GM12878 (cell line): ENCODE results near the gene MAPRE2. TPM values are rescaled to one million over a fixed set of nuclear protein-coding genes. Genes with fewer than 3 reads are reported as not detected.

Source experiments
- BMI1 ChIP-seq: fragments of 450-650 bp; IDR thresholded peaks from 2 replicates; pipeline ENCODE4 v1.6.1; 2016; ENCODE audit warnings: mild to moderate bottlenecking, moderate library complexity, borderline replicate concordance
- CUX1 ChIP-seq: IDR thresholded peaks from 2 replicates; pipeline ENCODE4 v1.6.1; 2012; ENCODE audit warnings: improper control_type of control experiment, low read depth, low read length; ENCODE audit not compliant: insufficient replicate concordance
- GATAD2B ChIP-seq: fragments of 450-650 bp; conservative IDR thresholded peaks from 2 replicates; pipeline ENCODE4 v1.6.1; 2017; ENCODE audit warnings: low read depth, mild to moderate bottlenecking, moderate library complexity
- HSF1 ChIP-seq: fragments of 150-350 bp; IDR thresholded peaks from 2 replicates; pipeline ENCODE4 v1.6.1; 2014; ENCODE audit warnings: mild to moderate bottlenecking, low read depth, low read length
- IKZF2 ChIP-seq, 2 experiments: fragments of 450-650 bp; IDR thresholded peaks; 2 replicates each; pipeline ENCODE4 v1.6.1; 2017; ENCODE audit warnings: mild to moderate bottlenecking in 2 of 2, moderate library complexity in 2 of 2
- NR2C2 ChIP-seq: IDR thresholded peaks from 2 replicates; pipeline ENCODE4 v1.6.1; 2011; ENCODE audit warnings: borderline replicate concordance, low read depth; ENCODE audit not compliant: control insufficient read depth, insufficient read length
- NR2F1 ChIP-seq: fragments of 450-650 bp; conservative IDR thresholded peaks from 2 replicates; pipeline ENCODE4 v1.6.1; 2017; ENCODE audit warnings: mild to moderate bottlenecking
- POLR2A ChIP-seq: IDR thresholded peaks from 2 replicates; pipeline ENCODE4 v1.6.1; 2011; ENCODE audit warnings: low read depth, mild to moderate bottlenecking, low read length
- SIN3A ChIP-seq: IDR thresholded peaks from 2 replicates; pipeline ENCODE4 v1.6.1; 2012; ENCODE audit warnings: low read depth, low read length, improper control_type of control experiment
- SREBF2 ChIP-seq: IDR thresholded peaks from 2 replicates; pipeline ENCODE4 v1.6.1; 2012; ENCODE audit warnings: mild to moderate bottlenecking, low read length
- SUZ12 ChIP-seq: fragments of 200-600 bp; sonication (generic); IDR thresholded peaks from one replicate; pipeline ENCODE4 v1.6.1; 2018; ENCODE audit warnings: antibody characterized with exemption, mild to moderate bottlenecking; ENCODE audit not compliant: unreplicated experiment
- TCF7 ChIP-seq: IDR thresholded peaks from 2 replicates; pipeline ENCODE4 v1.6.1; 2014; ENCODE audit warnings: antibody characterized with exemption, borderline replicate concordance
- YY1 ChIP-seq: IDR thresholded peaks from 2 replicates; pipeline ENCODE4 v1.6.1; 2011; ENCODE audit warnings: low read depth, mild to moderate bottlenecking, low read length
- ZBTB40 ChIP-seq: fragments of 450-650 bp; IDR thresholded peaks from 2 replicates; pipeline ENCODE4 v1.6.1; 2016; ENCODE audit warnings: mild to moderate bottlenecking, moderate library complexity, borderline replicate concordance
- polyA plus RNA-seq, 11 experiments: library from polyadenylated mRNA; depleted of rRNA in 4 of 11; unstranded in 6 of 11; stranded (reverse) in 5 of 11; fragments of >200 nt; fragmentation: Nextera tagmentation in 4 of 11; fragmentation: Illumina TruSeq in 1 of 11; extraction: Ambion mirVana in 4 of 11; extraction: Trizol in 1 of 11; gene quantifications; 1 replicate in 1 of 11; 2 replicates in 10 of 11; pipeline versions ENCODE4 v1.2.1 to v1.2.3, GENCODE V29; 2011 to 2016; ENCODE audit warnings: inconsistent platforms in 2 of 11, missing spikeins in 2 of 11, low read depth in 1 of 11
- total RNA-seq, 4 experiments: library from RNA; depleted of rRNA in 3 of 4; stranded (reverse); fragments of >200 nt in 3 of 4; fragmentation: Illumina TruSeq in 1 of 4; extraction: Trizol in 1 of 4; gene quantifications; 2 replicates each; pipeline versions ENCODE4 v1.2.1 to v1.2.3, GENCODE V29; 2013 to 2021
- TF ChIP-seq, protein P1 (sequence below): fragments of 450-650 bp; formaldehyde crosslinking; IDR thresholded peaks from 2 replicates; pipeline ENCODE4 v1.4.0; 2022; ENCODE audit warnings: mild to moderate bottlenecking, moderate library complexity

Gene MAPRE2
- total and polyA plus RNA-seq, 10 of the 15 experiments (the other 5 are each of a cell fraction or from before 2014, with no cell fraction given) = 11.0 to 50.6 (median 24.0) TPM

DNA sequence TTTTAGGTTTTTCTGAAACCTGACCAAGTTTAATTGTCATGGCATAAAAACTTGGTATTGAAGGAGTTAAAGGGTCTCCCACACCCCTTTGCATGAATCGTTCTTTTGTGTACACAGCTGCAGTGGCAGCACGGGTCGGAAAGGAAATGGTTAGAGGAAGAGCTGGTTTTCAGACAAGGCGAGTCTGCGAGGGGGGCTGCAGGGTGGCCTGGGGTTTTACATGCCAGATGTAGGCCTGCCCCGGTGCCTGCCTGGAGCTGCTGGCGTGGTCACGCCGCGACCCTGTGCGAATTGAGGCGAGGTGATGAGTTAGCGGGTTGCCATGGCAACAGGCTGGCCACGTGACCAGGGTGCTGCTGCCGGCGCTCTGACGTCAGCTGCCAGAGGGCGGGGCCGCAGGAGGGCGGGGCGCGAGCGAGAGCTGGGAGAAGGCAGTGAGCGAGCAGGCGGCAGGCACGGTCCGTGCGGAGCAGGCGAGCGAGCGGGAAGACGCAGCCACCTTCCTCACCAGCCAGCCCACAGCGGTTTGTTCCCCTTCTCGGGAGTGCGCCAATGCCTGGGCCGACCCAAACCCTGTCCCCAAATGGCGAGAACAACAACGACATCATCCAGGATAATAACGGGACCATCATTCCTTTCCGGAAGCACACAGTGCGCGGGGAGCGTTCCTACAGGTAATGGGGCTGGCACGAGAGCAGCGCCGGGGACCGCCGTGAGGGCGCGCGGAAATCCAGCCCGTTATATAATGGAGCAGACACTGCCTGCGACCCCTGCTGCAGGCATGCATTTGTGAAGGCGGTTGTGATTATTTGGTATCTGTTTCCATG is at the start of gene MAPRE2 (continued):
- TF ChIP-seq NR2C2 (no peak), ZBTB40 (peak; percentile 38; the same call in 1 of the 2 replicates), POLR2A (peak; percentile 99), NR2F1 (no peak), BMI1 (peak; percentile 100), SIN3A (0 out of 2 replicates have a peak, but pooled peaks have one; percentile 20), IKZF2 (IDR thresholded peaks at IDR 0.05) (peak; percentile 35 to 52; a peak in 1 of 4 replicates), SUZ12 (no peak), SREBF2 (no peak), GATAD2B (0 out of 2 replicates have a peak, but pooled peaks have one; percentile 52), TCF7 (no peak), YY1 (no peak), HSF1 (no peak), CUX1 (no peak)
- TF ChIP-seq, protein P1, sequence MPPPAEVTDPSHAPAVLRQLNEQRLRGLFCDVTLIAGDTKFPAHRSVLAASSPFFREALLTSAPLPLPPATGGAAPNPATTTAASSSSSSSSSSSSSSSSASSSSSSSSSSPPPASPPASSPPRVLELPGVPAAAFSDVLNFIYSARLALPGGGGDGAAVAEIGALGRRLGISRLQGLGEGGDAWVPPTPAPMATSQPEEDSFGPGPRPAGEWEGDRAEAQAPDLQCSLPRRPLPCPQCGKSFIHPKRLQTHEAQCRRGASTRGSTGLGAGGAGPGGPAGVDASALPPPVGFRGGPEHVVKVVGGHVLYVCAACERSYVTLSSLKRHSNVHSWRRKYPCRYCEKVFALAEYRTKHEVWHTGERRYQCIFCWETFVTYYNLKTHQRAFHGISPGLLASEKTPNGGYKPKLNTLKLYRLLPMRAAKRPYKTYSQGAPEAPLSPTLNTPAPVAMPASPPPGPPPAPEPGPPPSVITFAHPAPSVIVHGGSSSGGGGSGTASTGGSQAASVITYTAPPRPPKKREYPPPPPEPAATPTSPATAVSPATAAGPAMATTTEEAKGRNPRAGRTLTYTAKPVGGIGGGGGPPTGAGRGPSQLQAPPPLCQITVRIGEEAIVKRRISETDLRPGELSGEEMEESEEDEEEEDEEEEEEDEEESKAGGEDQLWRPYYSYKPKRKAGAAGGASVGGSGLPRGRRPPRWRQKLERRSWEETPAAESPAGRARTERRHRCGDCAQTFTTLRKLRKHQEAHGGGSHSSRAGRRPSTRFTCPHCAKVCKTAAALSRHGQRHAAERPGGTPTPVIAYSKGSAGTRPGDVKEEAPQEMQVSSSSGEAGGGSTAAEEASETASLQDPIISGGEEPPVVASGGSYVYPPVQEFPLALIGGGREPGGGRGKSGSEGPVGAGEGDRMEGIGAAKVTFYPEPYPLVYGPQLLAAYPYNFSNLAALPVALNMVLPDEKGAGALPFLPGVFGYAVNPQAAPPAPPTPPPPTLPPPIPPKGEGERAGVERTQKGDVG (CRISPR knock-in tag) = no peak
